T47D (cell line): Measurements from ENCODE around the gene KRCC1.
A peak's percentile ranks its signal among the peaks of the same experiment; 100 is the strongest.
"Not testable (repeated sequence)": the region's sequence is repeated elsewhere in the genome, so short reads cannot be mapped to it uniquely, and the experiment has no call there.

ENCODE experiments used
- DNase-seq, 2 experiments: peaks; one replicate each; pipeline versions ENCODE4 v3.0.0 to v3.0.0-alpha.2; 2011 to 2012; ENCODE audit warnings: low read depth in 1 of 2, low spot score in 1 of 2
- JUND ChIP-seq: IDR thresholded peaks from 2 replicates; pipeline ENCODE4 v1.6.1; 2012; ENCODE audit warnings: low read depth
- in situ Hi-C: cut with HindIII; loops from 2 replicates; pipeline ENCODE4 v1.10.0; 2016; ENCODE audit warnings: low sequenced_read_pairs, low pct_unique_long_range_greater_than_20kb

The KRCC1 gene

DNA sequence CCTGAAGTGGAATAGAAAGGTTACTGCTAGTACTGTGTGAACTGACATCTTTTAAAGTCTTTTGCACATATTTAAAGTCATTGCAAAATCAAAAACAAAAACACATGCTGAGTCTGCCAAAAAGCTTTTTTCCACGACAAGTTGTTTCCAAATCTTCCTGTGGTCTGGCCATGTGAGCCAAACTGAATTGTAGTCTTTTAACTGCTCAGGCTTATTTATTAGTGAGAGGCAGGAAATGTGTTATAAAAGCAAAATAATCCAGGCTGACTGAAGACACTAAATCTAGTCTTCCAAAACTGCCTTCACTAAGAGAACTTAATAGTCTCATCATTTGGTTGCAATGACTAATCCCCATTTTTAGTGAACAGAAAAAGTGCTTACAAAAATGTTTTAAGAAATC is 2.3 kb downstream of the KRCC1 start:
- TF ChIP-seq JUND = no peak
- DNase-seq = no peak
- in situ Hi-C loops = no loop called here

- TF ChIP-seq JUND = no peak
- in situ Hi-C loops = no loop called here
- no peak for DNase-seq
These were observed 3.8 kb downstream of the KRCC1 start for GRCh38 chr2:88051792-88052191.

GRCh38 chr2:88049622-88050021 is 6.0 kb downstream of the KRCC1 start:
- TF ChIP-seq JUND = no peak
- in situ Hi-C loops = no loop called here
- DNase-seq = no peak

DNA sequence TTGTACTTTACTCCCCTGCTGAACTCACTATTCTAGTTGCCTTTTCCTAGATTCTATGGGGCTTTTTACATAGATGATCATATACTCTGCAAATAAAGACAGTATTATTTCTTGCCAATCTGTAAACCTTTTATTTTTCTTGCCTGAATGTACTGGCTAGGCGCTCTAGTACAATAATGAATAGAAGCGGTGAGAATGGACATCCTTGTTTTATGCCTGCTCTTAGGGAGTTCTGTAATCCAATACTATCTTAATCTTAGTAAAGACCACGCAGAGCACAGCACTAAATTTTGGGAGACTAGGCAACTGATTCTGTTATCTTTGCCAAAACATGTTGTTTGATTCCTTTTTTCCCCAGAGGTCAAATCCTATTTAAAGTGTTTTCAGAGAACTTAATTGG is 7.0 kb downstream of the KRCC1 start:
- in situ Hi-C loops = no loop called here
- DNase-seq = no peak
- TF ChIP-seq JUND = no peak

- DNase-seq, in situ Hi-C loops: not testable (repeated sequence)
These were observed 10.0 kb downstream of the KRCC1 start for GRCh38 chr2:88045561-88045960.

GRCh38 chr2:88042476-88042875 is 13.1 kb downstream of the KRCC1 start:
- in situ Hi-C loops = no loop called here
- TF ChIP-seq JUND = no peak
- DNase-seq = no peak

- DNase-seq = no peak
- TF ChIP-seq JUND = no peak
- in situ Hi-C loops = no loop called here
These were observed 17.1 kb downstream of the KRCC1 start for GRCh38 chr2:88038263-88039105.

GRCh38 chr2:88036606-88037005 is 19.0 kb downstream of the KRCC1 start:
- no peak for TF ChIP-seq JUND
- DNase-seq = no peak
- in situ Hi-C loops = no loop called here

DNA sequence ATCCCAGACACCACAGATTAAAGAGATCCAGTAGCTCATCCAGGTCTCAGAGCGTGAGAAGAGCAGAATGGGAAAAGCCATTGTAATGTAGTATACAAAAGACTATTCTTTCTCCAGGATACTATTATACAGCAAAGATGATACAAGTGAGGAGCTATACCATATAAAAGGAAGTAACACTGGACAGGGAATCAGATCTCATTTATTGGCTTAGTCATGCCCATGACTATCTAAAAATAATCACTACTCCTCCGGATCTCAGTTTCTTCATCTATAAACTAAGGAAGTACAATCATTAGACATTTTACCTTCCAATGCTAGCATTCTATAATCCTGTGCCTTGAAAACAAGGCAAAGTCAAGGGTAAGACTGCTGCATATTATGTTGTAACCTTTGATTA is 19.4 kb downstream of the KRCC1 start:
- no peak for DNase-seq
- TF ChIP-seq JUND = no peak
- in situ Hi-C loops = no loop called here

DNA sequence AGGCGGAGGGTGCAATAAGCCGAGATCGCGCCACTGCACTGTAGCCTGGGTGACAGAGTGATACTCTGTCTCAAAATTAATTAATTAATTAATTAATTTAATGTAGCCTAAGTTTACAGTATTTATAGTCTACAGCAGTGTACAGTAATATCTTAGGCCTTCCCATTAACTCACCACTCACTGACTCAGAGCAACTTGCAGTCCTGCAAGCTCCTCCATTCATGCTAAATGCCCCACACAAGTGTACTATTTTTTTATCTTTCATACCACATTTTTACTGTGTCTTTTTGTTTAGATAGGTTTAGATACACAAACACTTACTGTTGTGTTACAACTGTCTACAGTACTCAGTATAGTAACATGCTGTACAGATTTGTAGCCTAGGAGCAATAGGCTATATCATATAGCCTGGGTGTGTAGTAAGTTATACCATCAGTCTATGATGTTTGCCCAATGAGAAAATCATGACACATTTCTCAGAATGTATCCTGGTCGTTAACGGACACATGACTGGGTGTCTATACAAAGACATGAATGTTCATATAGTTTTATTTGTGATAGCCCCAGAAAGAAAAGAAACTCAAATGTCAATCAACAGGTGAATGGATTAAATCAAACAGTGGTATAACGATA is 23.4 kb downstream of the KRCC1 start:
- in situ Hi-C loops = no loop called here

DNA sequence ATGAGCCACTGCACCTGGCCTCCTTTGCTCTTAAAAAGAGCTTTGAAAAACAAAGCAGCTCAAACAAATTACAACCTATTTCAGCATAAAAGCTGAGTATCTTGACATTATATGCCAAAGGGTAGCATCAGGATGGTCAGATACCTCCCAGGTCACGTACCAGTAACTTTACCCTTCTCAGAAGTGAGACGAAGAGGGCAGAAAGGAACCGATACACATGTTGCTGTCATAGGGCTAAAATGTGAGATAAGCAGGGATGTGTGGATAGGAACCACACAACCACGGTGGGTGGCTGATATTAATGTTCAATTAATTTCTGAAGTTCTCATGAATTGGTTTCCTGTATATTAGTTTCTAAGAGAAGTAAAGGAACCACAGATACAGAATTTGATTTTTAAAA is 26.7 kb downstream of the KRCC1 start:
- TF ChIP-seq JUND = no peak
- DNase-seq = no peak
- in situ Hi-C loops = no loop called here

More for the DNA sequence above, 23.4 kb downstream of the KRCC1 start:
- no peak for DNase-seq
- TF ChIP-seq JUND = no peak

DNA sequence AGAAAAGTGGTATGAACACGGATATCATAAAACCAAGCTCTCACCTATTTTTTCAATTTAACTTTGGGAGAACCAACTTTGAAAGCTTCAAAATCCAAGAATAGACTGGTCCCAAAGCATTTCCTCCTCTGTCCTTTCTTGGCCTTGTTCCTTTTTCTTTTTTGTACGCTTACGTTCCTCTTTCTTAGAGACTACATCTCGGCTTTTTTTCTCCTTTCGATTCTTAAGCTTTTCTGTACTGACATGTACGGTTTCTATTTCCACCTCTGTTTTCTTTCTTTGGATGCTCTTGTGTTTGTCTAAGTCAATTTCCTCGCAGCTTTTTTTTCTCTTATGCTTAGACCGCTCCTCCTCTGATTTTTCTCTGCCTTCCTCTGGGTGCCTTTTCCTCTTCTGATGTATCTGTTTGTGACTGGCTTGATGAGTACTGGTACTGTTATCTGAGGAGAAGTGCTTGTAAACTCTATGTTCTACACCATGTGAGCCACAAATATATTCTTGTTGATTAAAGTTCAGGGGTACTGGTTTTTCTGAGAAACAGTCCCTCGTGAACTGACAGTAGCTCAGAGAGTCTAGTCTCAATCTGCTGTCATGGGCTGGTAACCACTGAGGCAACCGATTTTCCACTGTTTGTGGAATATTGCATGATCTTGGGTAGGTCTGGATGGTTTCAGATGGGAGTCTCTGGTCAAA is 27.7 kb downstream of the KRCC1 start:
- TF ChIP-seq JUND = no peak
- no peak for DNase-seq
- in situ Hi-C loops = no loop called here

DNA sequence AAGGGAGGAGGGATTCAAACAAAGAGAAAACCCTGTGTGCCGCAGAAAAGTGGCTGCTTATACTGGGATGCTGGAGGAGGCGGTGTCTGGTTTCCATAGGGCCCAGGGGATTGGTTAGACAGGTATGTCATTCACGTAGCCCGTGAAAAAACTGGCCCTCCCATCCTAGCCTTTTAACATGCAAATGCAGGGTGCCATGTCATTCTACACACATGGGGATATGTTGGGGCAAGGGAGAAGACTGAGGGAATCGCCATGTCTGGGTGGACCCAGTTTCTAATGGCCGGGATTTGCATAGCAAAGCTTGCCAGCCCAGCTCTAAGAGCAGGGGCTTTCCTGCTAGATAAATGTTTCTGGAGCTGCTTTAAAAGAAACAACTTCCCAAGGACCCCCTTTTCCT is 31.1 kb downstream of the KRCC1 start:
- DNase-seq = peak in 1 of 2 experiments; percentile 22
- in situ Hi-C loops = no loop called here
- TF ChIP-seq JUND = no peak
